Measurements from ENCODE around the gene TXNDC16. TPM values are rescaled to one million over a fixed set of nuclear protein-coding genes. Genes with fewer than 3 reads are reported as not detected.

TXNDC16 gene
- total RNA-seq, 4 donors from 2014 or later, result 3.7 to 14.1 (median 7.4) TPM

GRCh38 chr14:52522581-52523345 is 29.5 kb downstream of the TXNDC16 start:
- Histone ChIP-seq H3K9me3 (no peaks in the 10 kb centered on the region), H3K4me3 (replicated peaks in 1 of 3) (no peak overlapping the region), H3K27me3 (no peaks in the 10 kb centered on the region), H3K27ac (no peak overlapping the region), H3K4me1 (no peaks in the 10 kb centered on the region), H3K36me3 (no peaks in the 10 kb centered on the region)
- TF ChIP-seq POLR2A (IDR thresholded peaks at IDR 0.05) (no peak), CTCF (IDR thresholded peaks at IDR 0.05) (no peak)
- intact Hi-C loops (cut with DNase I), result no loop called here
- no peak for DNase-seq

DNA sequence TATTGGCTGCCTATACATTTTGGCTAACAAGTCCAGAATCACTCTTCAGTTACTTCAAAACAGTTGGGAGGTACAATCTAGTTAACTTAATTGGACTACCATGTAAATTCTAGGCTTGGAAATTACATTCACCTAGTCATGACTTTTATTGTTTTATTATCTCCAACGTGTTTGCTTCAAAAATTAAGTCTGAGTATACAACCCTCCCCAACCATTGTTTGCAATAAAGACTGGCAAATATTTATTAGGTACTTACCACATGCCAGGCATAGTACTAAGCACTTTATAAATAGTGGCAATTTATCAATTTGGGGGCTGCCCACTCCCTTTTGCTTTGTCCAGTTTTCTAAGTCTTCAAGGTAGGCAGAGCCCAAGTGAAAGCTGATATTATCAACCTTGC is 30.3 kb downstream of the TXNDC16 start:
- Histone ChIP-seq H3K27me3 (no peaks in the 10 kb centered on the region), H3K4me1 (no peaks in the 10 kb centered on the region), H3K9me3 (no peaks in the 10 kb centered on the region), H3K4me3 (replicated peaks in 1 of 3) (no peak overlapping the region), H3K27ac (no peak overlapping the region), H3K36me3 (no peaks in the 10 kb centered on the region)
- 75 to 89% methylated on average over 1 of the region's 1 CpG for WGBS, 2 donors
- intact Hi-C loops (cut with DNase I), result no loop called here
- DNase-seq, result no peak
- TF ChIP-seq POLR2A (IDR thresholded peaks at IDR 0.05) (no peak), CTCF (IDR thresholded peaks at IDR 0.05) (no peak)

DNA sequence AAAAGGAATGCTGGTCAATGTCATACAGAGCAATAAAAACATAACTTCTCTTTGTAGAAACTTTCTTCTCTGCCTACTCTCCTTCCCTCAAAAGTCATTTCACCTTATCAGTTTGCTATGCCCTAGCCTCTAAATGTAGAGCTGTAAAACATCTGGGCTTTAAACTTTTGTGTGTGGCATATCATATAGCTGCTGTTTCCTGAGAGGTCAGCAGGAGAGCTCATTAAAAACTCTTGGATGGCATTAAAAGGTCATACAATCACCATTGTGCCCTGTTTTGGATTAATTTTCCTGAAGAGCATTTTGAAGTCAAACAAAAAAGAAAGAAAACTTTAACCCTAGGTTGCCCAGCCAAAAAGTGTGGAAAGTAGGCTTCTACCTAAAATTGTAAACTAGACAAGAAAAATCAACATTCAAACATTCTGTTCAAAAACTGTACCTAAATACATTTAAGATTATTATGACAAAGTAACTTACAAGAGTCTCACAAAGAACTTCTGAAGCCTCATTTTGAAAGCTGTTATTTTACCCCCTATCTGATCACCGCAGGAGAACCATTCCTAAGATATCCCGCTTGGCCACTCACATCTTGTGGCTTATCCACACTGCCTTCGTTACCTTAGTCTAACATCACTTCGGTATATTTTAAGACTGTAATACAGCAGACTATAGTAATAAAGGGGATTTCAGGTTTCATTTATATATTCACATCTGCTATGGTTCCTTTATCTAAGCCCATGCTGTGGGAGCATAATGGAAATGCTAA is 38.1 kb downstream of the TXNDC16 start:
- WGBS, 2 donors, result 94 to 96% methylated on average over 4 of the region's 4 CpGs
- H3K4me1 ChIP-seq, result no peaks in the 10 kb centered on the region
- no peaks in the 10 kb centered on the region for H3K27me3 ChIP-seq
- no peak overlapping the region for H3K4me3 ChIP-seq (replicated peaks in 1 of 3)
- H3K9me3 ChIP-seq, result no peaks in the 10 kb centered on the region
- intact Hi-C loops (cut with DNase I), result no loop called here
- TF ChIP-seq CTCF (IDR thresholded peaks at IDR 0.05) (no peak), POLR2A (IDR thresholded peaks at IDR 0.05) (no peak)
- DNase-seq, result no peak
- H3K36me3 ChIP-seq, result no peaks in the 10 kb centered on the region
- no peak overlapping the region for H3K27ac ChIP-seq

DNA sequence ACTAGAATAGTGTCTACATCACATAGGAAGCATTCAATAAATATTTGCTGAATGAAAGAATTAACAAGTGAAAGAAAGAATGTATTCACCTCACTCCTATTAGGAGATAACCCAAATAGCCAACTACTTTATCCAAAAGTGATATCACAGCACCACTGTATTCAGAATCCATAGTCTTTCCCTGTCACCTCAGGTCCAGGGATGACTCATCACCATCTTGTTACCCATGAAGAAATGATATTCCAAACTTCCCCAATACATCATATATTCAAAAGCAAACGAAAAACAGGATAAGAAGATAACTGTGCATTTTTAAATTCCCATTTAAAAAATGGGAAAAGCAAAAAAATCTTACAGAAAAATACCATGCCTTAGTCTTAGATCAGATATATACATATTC is 39.1 kb downstream of the TXNDC16 start:
- H3K36me3 ChIP-seq, result no peaks in the 10 kb centered on the region
- no peaks in the 10 kb centered on the region for H3K4me1 ChIP-seq
- WGBS, 2 donors, result 86 to 93% methylated on average over 1 of the region's 1 CpG
- no peak overlapping the region for H3K4me3 ChIP-seq (replicated peaks in 1 of 3)
- no peak overlapping the region for H3K27ac ChIP-seq
- DNase-seq, result no peak
- TF ChIP-seq POLR2A (IDR thresholded peaks at IDR 0.05) (no peak), CTCF (IDR thresholded peaks at IDR 0.05) (no peak)
- H3K27me3 ChIP-seq, result no peaks in the 10 kb centered on the region
- no peaks in the 10 kb centered on the region for H3K9me3 ChIP-seq
- intact Hi-C loops (cut with DNase I), result no loop called here

DNA sequence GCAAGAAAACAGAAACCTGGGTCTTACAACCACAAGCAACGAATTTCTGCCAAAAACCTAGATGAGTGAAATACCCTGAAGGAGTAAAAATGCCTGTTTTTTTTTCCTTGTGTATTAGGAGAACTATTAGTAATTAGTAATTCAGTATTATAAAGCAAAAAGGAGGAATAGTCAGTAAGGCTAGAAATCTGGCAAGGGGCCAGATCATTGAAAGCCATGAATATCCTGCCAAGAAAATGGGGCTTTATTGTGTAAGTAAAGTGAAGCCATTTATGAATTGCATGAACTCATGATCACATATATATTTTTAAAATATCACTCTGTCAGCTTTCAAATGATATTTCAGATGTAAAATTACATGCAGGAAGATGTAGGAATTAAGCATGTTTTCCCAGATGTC is 57.9 kb downstream of the TXNDC16 start:
- no peaks in the 10 kb centered on the region for H3K36me3 ChIP-seq
- no peak for DNase-seq
- H3K9me3 ChIP-seq, result no peaks in the 10 kb centered on the region
- no peak overlapping the region for H3K4me3 ChIP-seq (replicated peaks in 1 of 3)
- H3K27me3 ChIP-seq, result no peaks in the 10 kb centered on the region
- H3K4me1 ChIP-seq, result no peaks in the 10 kb centered on the region
- WGBS, 2 donors, result 86 to 97% methylated on average over 1 of the region's 1 CpG
- TF ChIP-seq CTCF (IDR thresholded peaks at IDR 0.05) (no peak), POLR2A (IDR thresholded peaks at IDR 0.05) (no peak)
- intact Hi-C loops (cut with DNase I), result no loop called here
- H3K27ac ChIP-seq, result no peak overlapping the region
